Measurements from ENCODE around the gene HCN1.
"Not testable (repeated sequence)": the region's sequence is repeated elsewhere in the genome, so short reads cannot be mapped to it uniquely, and the experiment has no call there.

Gene HCN1

GRCh38 chr5:45677524-45677923 lies 18.7 kb downstream of the HCN1 start:
- H3K4me1 ChIP-seq = no peaks in the 10 kb centered on the region
- H3K27me3 ChIP-seq (ENCODE audit: low read depth) = no peaks in the 10 kb centered on the region
- in situ Hi-C loops (cut with MboI; ENCODE audit: low sequenced_read_pairs) = no loop called here
- no peak overlapping the region for H3K4me3 ChIP-seq
- no peak for DNase-seq (ENCODE audit: low spot score in 2 of 2)
- no peaks in the 10 kb centered on the region for H3K36me3 ChIP-seq (replicated peaks)
- no peaks in the 10 kb centered on the region for H3K9me3 ChIP-seq

DNA sequence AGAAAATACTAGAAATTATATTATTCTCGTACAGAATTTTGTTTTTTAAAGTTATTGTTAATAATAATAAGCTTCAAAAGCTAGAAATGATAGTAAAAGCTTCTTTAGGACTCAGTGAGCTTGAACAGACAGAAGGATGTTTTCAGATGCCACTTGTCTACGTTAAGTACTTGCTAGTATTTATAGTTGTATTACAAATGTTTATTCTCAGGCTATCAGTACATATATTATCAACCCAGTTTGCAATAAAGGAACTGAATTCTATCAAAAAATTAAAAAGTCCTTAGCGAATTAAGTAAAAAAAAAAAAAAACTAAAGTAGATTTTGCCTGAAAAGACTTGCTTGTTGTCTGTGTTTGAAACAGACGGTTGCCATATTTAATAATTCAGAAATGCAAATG lies 23.9 kb downstream of the HCN1 start:
- no peak overlapping the region for H3K4me3 ChIP-seq
- in situ Hi-C loops (cut with MboI; ENCODE audit: low sequenced_read_pairs) = no loop called here
- no peaks in the 10 kb centered on the region for H3K4me1 ChIP-seq
- H3K9me3 ChIP-seq = no peaks in the 10 kb centered on the region
- no peak for DNase-seq (ENCODE audit: low spot score in 2 of 2)
- no peaks in the 10 kb centered on the region for H3K36me3 ChIP-seq (replicated peaks)
- H3K27me3 ChIP-seq (ENCODE audit: low read depth) = no peaks in the 10 kb centered on the region

GRCh38 chr5:45648744-45649143 lies 47.4 kb downstream of the HCN1 start:
- no peak overlapping the region for H3K4me3 ChIP-seq
- in situ Hi-C loops (cut with MboI; ENCODE audit: low sequenced_read_pairs) = no loop called here
- no peaks in the 10 kb centered on the region; the same call in 1 of the 2 replicates for H3K9me3 ChIP-seq
- H3K4me1 ChIP-seq = no peaks in the 10 kb centered on the region
- no peaks in the 10 kb centered on the region for H3K27me3 ChIP-seq (ENCODE audit: low read depth)
- no peaks in the 10 kb centered on the region for H3K36me3 ChIP-seq (replicated peaks)
- no peak for DNase-seq (ENCODE audit: low spot score in 2 of 2)

GRCh38 chr5:45643056-45643455 lies 53.1 kb downstream of the HCN1 start:
- H3K4me1 ChIP-seq = no peaks in the 10 kb centered on the region
- in situ Hi-C loops (cut with MboI; ENCODE audit: low sequenced_read_pairs) = no loop called here
- no peaks in the 10 kb centered on the region for H3K9me3 ChIP-seq
- H3K27me3 ChIP-seq (ENCODE audit: low read depth) = no peaks in the 10 kb centered on the region
- no peak for DNase-seq (ENCODE audit: low spot score in 2 of 2)
- H3K36me3 ChIP-seq (replicated peaks) = no peaks in the 10 kb centered on the region
- H3K4me3 ChIP-seq = no peak overlapping the region

GRCh38 chr5:45642370-45642769 lies 53.8 kb downstream of the HCN1 start:
- Histone ChIP-seq H3K4me3 (no peak overlapping the region), H3K36me3 (replicated peaks) (no peaks in the 10 kb centered on the region), H3K27me3 (ENCODE audit: low read depth) (no peaks in the 10 kb centered on the region), H3K9me3 (no peaks in the 10 kb centered on the region), H3K4me1 (no peaks in the 10 kb centered on the region)
- in situ Hi-C loops (cut with MboI; ENCODE audit: low sequenced_read_pairs) = no loop called here
- DNase-seq (ENCODE audit: low spot score in 2 of 2) = no peak

DNA sequence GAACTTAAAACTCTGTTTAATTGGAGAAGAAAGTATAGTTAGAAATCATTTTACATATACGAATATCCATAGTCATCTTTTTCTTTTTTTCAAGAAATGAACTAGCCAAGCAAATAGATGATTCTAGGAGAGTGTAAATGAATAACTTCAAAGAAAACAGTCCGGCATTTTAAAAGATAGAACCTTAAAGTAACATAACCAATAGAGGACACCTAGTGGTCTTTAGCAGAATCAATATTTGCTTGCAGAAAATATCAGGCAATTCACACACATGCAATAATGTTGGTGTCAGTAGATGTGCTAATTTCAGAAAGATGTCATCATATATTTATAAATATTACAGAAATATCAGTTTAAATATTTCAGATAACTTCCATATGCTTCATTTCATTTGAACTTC lies 57.1 kb downstream of the HCN1 start:
- DNase-seq (ENCODE audit: low spot score in 2 of 2) = no peak
- H3K9me3 ChIP-seq = no peaks in the 10 kb centered on the region
- H3K4me1 ChIP-seq = no peaks in the 10 kb centered on the region
- H3K36me3 ChIP-seq (replicated peaks) = no peaks in the 10 kb centered on the region
- no peak overlapping the region for H3K4me3 ChIP-seq
- in situ Hi-C loops (cut with MboI; ENCODE audit: low sequenced_read_pairs) = no loop called here
- no peaks in the 10 kb centered on the region for H3K27me3 ChIP-seq (ENCODE audit: low read depth)

DNA sequence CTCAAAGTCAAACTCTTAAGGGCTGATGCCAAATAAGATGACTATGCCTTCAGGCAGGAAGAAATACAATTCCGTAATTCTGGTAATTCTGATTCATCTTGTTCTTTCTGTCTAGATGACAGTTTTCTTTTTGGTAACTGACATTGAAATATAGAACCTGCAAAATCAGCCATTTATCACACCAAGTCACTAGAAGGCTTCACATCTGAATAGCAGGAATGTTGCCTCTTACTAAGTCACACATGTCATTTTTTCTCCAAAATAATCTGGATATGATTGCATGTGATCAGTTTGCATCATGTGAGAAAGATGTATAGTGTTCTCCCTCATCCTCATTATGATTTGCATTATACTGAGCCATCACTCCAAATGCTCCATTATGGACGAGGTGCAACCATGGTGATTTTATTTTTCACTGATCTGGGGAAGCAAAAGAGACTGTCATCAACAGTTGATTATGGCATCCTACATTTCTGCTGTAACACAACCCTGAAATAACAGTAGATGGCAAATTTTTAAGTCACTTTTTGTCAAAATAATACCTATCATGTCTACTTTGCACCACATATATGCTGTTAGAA lies 69.0 kb downstream of the HCN1 start:
- Histone ChIP-seq H3K4me3 (no peak overlapping the region), H3K9me3 (no peaks in the 10 kb centered on the region), H3K36me3 (replicated peaks) (no peaks in the 10 kb centered on the region), H3K4me1 (no peaks in the 10 kb centered on the region), H3K27me3 (ENCODE audit: low read depth) (no peaks in the 10 kb centered on the region)
- in situ Hi-C loops (cut with MboI; ENCODE audit: low sequenced_read_pairs) = no loop called here
- no peak for DNase-seq (ENCODE audit: low spot score in 2 of 2)

DNA sequence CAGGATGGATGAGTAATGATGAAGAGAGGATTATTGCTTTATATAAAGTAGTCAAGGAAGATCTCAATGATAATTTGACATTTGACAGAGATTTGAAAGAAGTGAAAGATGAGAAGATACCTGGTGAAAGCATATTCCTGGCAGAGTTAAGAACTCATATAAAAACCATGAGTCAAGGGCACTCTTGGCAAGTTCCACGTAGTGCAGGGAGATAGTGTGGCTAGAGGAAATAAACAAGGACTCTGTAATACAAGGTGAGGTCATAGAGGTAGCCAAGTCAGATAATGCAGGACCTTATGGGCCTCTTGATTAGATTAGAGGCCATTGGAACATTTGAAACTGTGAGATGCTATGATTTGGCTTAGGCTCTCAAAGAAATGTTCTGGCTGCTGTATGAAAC lies 72.3 kb downstream of the HCN1 start:
- H3K4me3 ChIP-seq = no peak overlapping the region
- 0 out of 2 replicates have a peak, but pooled peaks cover 3% of the 10 kb centered on the region for H3K9me3 ChIP-seq
- no peaks in the 10 kb centered on the region for H3K27me3 ChIP-seq (ENCODE audit: low read depth)
- H3K36me3 ChIP-seq (replicated peaks) = no peaks in the 10 kb centered on the region
- in situ Hi-C loops (cut with MboI; ENCODE audit: low sequenced_read_pairs) = no loop called here
- no peak for DNase-seq (ENCODE audit: low spot score in 2 of 2)
- H3K4me1 ChIP-seq = no peaks in the 10 kb centered on the region

- Histone ChIP-seq H3K4me3 (no peak overlapping the region), H3K27me3 (ENCODE audit: low read depth) (no peaks in the 10 kb centered on the region), H3K4me1 (no peaks in the 10 kb centered on the region), H3K36me3 (replicated peaks) (no peaks in the 10 kb centered on the region), H3K9me3 (0 out of 2 replicates have a peak, but pooled peaks cover 3% of the 10 kb centered on the region)
- DNase-seq (ENCODE audit: low spot score in 2 of 2) = no peak
- in situ Hi-C loops (cut with MboI; ENCODE audit: low sequenced_read_pairs) = no loop called here
These were observed 73.8 kb downstream of the HCN1 start for GRCh38 chr5:45622365-45622764.

GRCh38 chr5:45617859-45618416 lies 78.2 kb downstream of the HCN1 start:
- Histone ChIP-seq H3K27me3 (ENCODE audit: low read depth) (no peaks in the 10 kb centered on the region), H3K9me3 (0 out of 2 replicates have a peak, but pooled peaks cover 3% of the 10 kb centered on the region), H3K4me1 (no peaks in the 10 kb centered on the region), H3K4me3 (no peak overlapping the region), H3K36me3 (replicated peaks) (no peaks in the 10 kb centered on the region)
- no peak for DNase-seq (ENCODE audit: low spot score in 2 of 2)
- in situ Hi-C loops (cut with MboI; ENCODE audit: low sequenced_read_pairs) = no loop called here

GRCh38 chr5:45609661-45610060 lies 86.5 kb downstream of the HCN1 start:
- in situ Hi-C loops (cut with MboI; ENCODE audit: low sequenced_read_pairs) = no loop called here
- H3K9me3 ChIP-seq = no peaks in the 10 kb centered on the region; the same call in 1 of the 2 replicates
- no peak for DNase-seq (ENCODE audit: low spot score in 2 of 2)
- H3K36me3 ChIP-seq (replicated peaks) = no peaks in the 10 kb centered on the region
- H3K4me1 ChIP-seq = no peaks in the 10 kb centered on the region
- H3K27me3 ChIP-seq (ENCODE audit: low read depth) = no peaks in the 10 kb centered on the region
- no peak overlapping the region for H3K4me3 ChIP-seq

DNA sequence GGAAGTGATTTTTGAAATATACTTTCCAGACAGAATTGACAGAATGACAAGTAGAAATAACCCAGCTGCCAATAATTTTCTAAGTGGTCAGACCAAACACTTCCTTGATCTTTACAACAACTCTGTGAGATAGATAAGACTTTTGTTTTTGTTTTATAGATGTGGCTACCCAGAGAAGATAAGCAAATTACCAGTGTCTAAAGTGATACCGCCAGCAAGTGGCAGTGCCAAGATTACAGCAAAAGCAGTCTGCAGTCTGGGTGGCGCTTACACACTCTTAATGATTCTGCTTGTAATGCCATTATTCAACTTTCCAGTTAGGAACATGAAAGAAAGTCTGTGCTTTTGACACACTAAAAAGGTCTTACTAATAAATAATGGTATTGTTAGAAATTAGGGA lies 92.1 kb downstream of the HCN1 start:
- H3K9me3 ChIP-seq = no peaks in the 10 kb centered on the region; the same call in none of the 2 replicates
- no peaks in the 10 kb centered on the region for H3K36me3 ChIP-seq (replicated peaks)
- H3K27me3 ChIP-seq (ENCODE audit: low read depth) = no peaks in the 10 kb centered on the region
- in situ Hi-C loops (cut with MboI; ENCODE audit: low sequenced_read_pairs) = no loop called here
- no peak for DNase-seq (ENCODE audit: low spot score in 2 of 2)
- no peaks in the 10 kb centered on the region for H3K4me1 ChIP-seq
- H3K4me3 ChIP-seq = no peak overlapping the region

DNA sequence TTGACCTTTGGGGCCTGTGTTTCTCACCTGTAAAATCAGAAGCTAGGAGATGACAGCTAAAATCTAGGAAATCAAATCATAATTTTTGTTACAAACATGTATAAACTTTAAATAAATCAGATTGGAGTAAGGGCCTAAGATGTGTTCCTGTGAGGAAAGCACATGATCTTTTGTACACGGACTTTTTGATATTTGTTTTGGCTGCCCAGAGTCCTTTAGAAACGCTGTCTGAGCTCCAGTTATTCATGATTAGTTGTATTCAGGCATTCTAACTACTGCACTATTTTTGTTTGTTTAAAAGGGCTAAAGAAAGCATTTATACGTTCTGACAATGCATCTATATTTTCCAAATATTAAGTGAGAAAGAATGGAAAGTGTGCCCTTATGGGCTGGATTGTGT lies 94.8 kb downstream of the HCN1 start:
- Histone ChIP-seq H3K4me3 (no peak overlapping the region), H3K9me3 (no peaks in the 10 kb centered on the region; the same call in none of the 2 replicates), H3K4me1 (no peaks in the 10 kb centered on the region), H3K36me3 (replicated peaks) (no peaks in the 10 kb centered on the region), H3K27me3 (ENCODE audit: low read depth) (no peaks in the 10 kb centered on the region)
- DNase-seq (ENCODE audit: low spot score in 2 of 2) = no peak
- in situ Hi-C loops (cut with MboI; ENCODE audit: low sequenced_read_pairs) = no loop called here

DNA sequence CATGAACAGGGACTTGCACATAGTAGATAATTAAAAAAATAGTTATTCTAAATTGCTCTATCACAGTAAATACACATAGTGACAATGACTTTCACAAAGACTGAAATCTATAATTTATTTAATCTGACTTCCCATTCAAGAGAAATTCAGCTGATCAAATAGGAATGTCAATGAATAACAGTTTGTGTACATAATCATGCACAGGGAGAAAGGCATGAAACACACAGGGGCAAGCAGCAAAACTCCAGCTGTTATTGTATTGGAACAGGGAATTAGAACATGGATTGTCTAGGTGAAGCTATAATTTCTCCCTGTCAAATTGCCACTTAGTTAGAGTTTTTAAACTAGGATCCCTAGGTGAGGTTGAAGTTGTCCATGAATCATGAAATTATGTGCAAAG lies 99.9 kb downstream of the HCN1 start:
- Histone ChIP-seq H3K36me3 (replicated peaks) (no peaks in the 10 kb centered on the region), H3K4me3 (no peak overlapping the region), H3K4me1 (no peaks in the 10 kb centered on the region), H3K9me3 (no peaks in the 10 kb centered on the region), H3K27me3 (ENCODE audit: low read depth) (no peaks in the 10 kb centered on the region)
- in situ Hi-C loops (cut with MboI; ENCODE audit: low sequenced_read_pairs) = no loop called here
- DNase-seq (ENCODE audit: low spot score in 2 of 2) = no peak

- in situ Hi-C loops (cut with MboI; ENCODE audit: low sequenced_read_pairs); H3K4me3 ChIP-seq; H3K27me3 ChIP-seq (ENCODE audit: low read depth); H3K9me3 ChIP-seq; H3K4me1 ChIP-seq; H3K36me3 ChIP-seq (replicated peaks); DNase-seq (ENCODE audit: low spot score in 2 of 2): not testable (repeated sequence)
These were observed 110.2 kb downstream of the HCN1 start for GRCh38 chr5:45586001-45586400.
